Measurements from ENCODE around the gene RARRES1.
A peak's percentile ranks its signal among the peaks of the same experiment; 100 is the strongest.

Gene RARRES1

DNA sequence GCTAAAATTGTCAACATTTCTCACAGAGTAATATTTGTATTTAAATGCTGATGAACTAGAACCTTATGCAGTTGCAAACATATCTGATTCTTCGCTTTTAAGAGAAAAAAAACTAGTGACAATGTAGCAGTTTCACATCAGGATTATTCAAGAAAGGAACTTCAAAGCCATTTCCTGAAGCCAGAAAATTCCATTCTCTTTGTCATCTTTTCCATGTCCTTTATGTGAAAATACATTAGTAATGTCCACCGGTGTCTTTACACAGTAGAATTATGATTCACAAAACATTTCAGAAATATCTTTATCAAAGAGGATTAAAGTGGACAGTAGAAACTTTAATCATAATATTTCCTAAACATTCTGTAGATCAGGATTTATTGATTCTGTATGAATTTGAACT, 47.1 kb downstream of the RARRES1 start:
- in situ Hi-C loops (cut with HindIII; ENCODE audit: low pct_unique_long_range_greater_than_20kb, low sequenced_read_pairs), result no loop called here
- DNase-seq (ENCODE audit: low read depth in 1 of 2, low spot score in 1 of 2), result no peak
- TF ChIP-seq JUND (IDR thresholded peaks at IDR 0.05; ENCODE audit: low read depth), result no peak

GRCh38 chr3:158683230-158683962, 48.9 kb downstream of the RARRES1 start:
- no peak for TF ChIP-seq JUND (IDR thresholded peaks at IDR 0.05; ENCODE audit: low read depth)
- in situ Hi-C loops (cut with HindIII; ENCODE audit: low pct_unique_long_range_greater_than_20kb, low sequenced_read_pairs), result no loop called here
- DNase-seq (ENCODE audit: low read depth in 1 of 2, low spot score in 1 of 2), result no peak

DNA sequence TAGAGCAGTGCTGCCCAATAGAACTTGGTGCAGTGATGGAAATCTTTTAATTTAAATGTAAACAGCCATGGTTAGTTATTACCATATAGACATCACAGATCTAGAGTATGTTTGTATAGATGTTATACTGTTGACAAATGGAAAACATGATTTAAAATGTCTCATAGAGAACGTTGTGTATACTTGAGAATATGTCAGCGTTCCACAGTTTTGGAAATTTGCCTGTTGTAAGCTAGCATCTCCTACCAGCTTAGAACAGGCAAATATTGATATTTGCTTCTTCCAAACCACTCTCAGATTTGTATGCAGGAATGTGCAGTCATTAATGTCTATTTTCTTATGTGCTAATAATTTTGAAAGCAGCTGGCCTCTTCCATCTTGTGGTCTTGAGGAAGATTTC, 51.4 kb downstream of the RARRES1 start:
- peak in 1 of 2 experiments; percentile 12 for DNase-seq (ENCODE audit: low read depth in 1 of 2, low spot score in 1 of 2)

DNA sequence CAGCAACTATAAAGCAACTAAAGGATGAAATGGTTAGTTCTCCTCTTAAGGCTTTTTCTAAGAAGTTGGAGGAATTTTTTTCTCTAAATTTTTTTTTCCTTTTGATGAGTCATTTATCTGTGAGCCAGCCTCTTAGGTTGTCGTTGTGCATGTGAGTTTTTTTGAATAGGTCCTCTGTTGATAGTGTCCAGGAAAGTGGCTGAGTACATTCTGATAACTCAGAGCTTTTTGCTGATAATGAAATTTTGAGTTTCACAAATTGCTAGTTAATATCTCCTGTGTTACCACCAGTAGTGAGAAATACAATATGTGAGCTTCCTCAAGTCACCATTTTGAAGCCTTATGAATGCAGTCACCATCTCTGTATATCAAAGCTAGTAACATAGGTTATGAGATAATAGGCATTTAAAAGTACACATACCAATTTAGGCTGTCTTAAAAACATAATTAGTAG, 52.7 kb downstream of the RARRES1 start:
- in situ Hi-C loops (cut with HindIII; ENCODE audit: low pct_unique_long_range_greater_than_20kb, low sequenced_read_pairs), result no loop called here
- no peak for TF ChIP-seq JUND (IDR thresholded peaks at IDR 0.05; ENCODE audit: low read depth)
- DNase-seq (ENCODE audit: low read depth in 1 of 2, low spot score in 1 of 2), result no peak

More for the DNA sequence above, 51.4 kb downstream of the RARRES1 start:
- in situ Hi-C loops (cut with HindIII; ENCODE audit: low pct_unique_long_range_greater_than_20kb, low sequenced_read_pairs), result no loop called here
- no peak for TF ChIP-seq JUND (IDR thresholded peaks at IDR 0.05; ENCODE audit: low read depth)

GRCh38 chr3:158678687-158679086, 53.6 kb downstream of the RARRES1 start:
- in situ Hi-C loops (cut with HindIII; ENCODE audit: low pct_unique_long_range_greater_than_20kb, low sequenced_read_pairs), result no loop called here
- DNase-seq (ENCODE audit: low read depth in 1 of 2, low spot score in 1 of 2), result no peak
- no peak for TF ChIP-seq JUND (IDR thresholded peaks at IDR 0.05; ENCODE audit: low read depth)

DNA sequence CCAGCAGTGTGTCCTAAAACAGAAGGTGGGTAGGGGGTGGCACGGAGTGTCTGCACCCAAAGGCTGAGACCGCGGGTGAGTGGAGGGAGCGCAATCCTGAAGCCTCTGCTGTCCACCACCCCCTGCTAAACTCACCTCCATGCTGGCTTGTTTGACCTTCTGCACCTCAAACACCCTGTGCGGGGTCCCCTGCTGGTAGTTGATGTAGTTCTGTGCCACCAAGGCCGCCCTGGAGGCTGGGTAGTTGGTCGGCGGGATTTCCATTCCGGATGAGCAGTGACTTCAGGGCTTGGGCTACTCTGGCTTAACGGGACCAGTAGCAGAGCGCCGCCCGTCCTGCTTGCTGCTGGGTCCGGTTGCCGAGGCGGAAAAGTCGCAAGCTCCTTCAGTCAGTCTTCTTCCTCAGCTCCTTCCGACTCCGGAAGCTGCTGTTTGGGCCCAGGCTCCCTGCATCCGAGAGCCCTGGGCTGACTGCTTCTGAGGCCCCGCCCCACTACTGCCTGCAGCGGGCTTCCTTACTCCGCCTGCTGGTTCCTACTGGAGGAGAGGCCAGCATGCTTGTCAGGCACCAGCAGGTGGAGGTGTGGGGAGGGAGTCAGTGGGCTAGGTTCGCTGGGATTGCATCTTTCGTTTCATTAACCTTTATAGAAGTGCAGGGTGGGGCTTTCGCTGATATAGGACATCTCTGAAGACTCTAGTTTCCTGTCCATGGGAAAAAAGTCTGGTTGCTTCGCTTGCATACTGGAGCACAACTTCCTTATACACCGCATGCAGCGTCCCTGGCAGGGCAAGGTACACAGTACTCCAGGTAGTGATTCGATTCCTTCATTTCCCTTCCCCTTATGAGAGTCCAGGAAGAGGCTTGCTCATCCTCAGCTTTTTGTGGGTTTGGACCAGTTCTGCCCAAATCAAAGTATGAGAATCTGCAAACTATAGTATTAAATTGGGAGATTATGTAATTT, 59.8 kb downstream of the RARRES1 start, which contains the start of gene LXN:
LXN (minus strand) TSS at position 434 of the 962 bp plus-strand sequence; CDS start at position 264, 170 bp downstream.
- in situ Hi-C loops (cut with HindIII; ENCODE audit: low pct_unique_long_range_greater_than_20kb, low sequenced_read_pairs), result no loop called here
- TF ChIP-seq JUND (IDR thresholded peaks at IDR 0.05; ENCODE audit: low read depth), result no peak
- peak in 1 of 2 experiments; percentile 38 for DNase-seq (ENCODE audit: low read depth in 1 of 2, low spot score in 1 of 2)

DNA sequence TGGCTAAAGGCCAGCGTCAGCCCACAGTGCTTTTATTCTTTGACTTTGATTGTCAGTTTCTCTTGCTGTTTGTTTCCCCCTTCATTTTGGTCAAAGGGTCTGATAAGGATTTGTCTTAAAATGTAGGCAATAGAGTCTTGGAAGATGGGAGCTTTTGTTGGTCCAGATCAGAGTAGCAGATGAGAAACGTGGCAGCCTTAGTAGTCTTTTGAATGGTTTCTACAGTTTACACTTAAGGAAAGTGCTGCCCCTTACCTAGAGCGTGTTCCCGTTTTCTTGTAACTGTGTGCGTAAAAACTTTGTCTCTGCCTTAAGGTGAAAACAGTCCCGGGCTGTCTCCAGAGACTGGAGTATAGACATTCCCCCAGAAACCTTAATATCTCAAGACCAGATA, 60.4 kb downstream of the RARRES1 start:
- TF ChIP-seq JUND (IDR thresholded peaks at IDR 0.05; ENCODE audit: low read depth), result no peak
- in situ Hi-C loops (cut with HindIII; ENCODE audit: low pct_unique_long_range_greater_than_20kb, low sequenced_read_pairs), result no loop called here
- DNase-seq (ENCODE audit: low read depth in 1 of 2, low spot score in 1 of 2), result no peak

DNA sequence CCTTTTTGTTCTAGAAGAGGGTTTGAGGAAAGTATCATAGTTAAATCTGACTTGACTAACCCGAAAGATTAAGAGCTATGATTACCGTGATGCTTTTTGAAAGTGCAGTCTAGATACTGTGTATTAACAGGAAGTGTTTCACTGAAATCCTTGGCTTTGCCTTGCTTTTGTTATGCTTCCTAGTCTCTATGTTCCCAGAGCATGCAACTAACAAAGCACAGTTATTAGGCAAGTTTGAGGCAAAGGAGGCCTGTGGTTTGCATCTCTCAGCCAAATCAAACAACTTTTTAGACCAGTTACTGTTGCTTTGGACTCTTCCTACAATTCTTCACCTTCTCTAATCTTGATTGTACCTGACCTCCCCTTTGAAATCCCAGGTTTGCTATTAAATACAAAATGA, 63.8 kb downstream of the RARRES1 start:
- in situ Hi-C loops (cut with HindIII; ENCODE audit: low pct_unique_long_range_greater_than_20kb, low sequenced_read_pairs), result no loop called here
- TF ChIP-seq JUND (IDR thresholded peaks at IDR 0.05; ENCODE audit: low read depth), result no peak
- DNase-seq (ENCODE audit: low read depth in 1 of 2, low spot score in 1 of 2), result peak in 1 of 2 experiments; percentile 31

DNA sequence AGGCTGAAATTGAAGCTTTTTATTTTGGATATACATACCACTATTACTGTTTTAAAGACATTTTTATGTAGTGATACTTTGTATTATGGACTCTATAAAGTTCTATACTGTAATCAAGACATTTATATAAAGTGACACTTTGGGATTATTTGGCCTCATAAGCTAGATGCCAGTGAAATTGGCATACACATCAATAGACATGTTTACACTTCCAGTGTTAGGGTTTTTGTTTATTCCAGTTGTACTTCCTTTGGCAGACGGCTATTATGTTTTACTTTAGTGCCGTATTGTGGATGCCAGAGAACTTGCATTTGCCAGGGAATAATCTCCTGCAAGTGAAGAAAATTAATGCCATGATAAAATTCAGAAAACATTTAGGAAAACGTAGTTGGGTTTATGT, 65.8 kb downstream of the RARRES1 start:
- no peak for TF ChIP-seq JUND (IDR thresholded peaks at IDR 0.05; ENCODE audit: low read depth)
- in situ Hi-C loops (cut with HindIII; ENCODE audit: low pct_unique_long_range_greater_than_20kb, low sequenced_read_pairs), result no loop called here

GRCh38 chr3:158663832-158664231, 68.4 kb downstream of the RARRES1 start:
- DNase-seq (ENCODE audit: low read depth in 1 of 2, low spot score in 1 of 2), result no peak
- TF ChIP-seq JUND (IDR thresholded peaks at IDR 0.05; ENCODE audit: low read depth), result no peak
- in situ Hi-C loops (cut with HindIII; ENCODE audit: low pct_unique_long_range_greater_than_20kb, low sequenced_read_pairs), result no loop called here

More for the DNA sequence above, 65.8 kb downstream of the RARRES1 start:
- DNase-seq (ENCODE audit: low read depth in 1 of 2, low spot score in 1 of 2), result no peak

DNA sequence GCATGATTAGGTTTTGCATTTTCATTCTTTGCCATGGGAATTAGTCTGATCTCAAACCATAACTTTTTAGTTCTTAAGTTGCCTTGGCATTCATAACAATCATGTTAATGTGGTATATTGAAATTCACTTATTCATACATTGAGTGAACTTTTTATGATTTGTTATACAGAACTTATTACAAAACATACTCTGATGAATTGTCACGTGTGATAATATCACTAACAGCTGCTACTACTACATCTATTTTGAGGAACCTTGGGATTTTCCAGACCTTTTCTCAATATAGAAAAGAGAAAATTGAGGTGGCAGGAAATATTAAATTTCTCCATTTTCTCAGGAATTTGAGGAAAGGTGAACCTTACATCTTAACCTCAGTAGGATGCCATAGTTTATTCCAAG, 69.0 kb downstream of the RARRES1 start:
- in situ Hi-C loops (cut with HindIII; ENCODE audit: low pct_unique_long_range_greater_than_20kb, low sequenced_read_pairs), result no loop called here

DNA sequence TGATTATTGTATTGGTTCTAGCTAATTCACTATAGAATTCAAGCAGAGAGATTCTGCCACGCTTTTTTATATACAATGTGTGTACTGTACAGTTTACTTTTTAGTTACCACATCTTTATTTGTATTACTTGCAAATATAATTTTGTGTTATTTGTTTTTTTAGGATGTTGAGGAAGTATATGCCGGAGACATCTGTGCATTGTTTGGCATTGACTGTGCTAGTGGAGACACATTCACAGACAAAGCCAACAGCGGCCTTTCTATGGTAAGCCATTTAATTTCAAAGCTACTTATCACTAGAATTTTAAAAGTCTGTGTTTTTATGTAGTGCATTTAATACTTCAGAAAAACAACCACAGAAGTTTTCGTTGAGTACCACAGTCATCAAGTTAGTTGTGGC, 71.5 kb downstream of the RARRES1 start:
- TF ChIP-seq JUND (IDR thresholded peaks at IDR 0.05; ENCODE audit: low read depth), result no peak
- DNase-seq (ENCODE audit: low read depth in 1 of 2, low spot score in 1 of 2), result no peak
- in situ Hi-C loops (cut with HindIII; ENCODE audit: low pct_unique_long_range_greater_than_20kb, low sequenced_read_pairs), result no loop called here

More for the DNA sequence above, 69.0 kb downstream of the RARRES1 start:
- TF ChIP-seq JUND (IDR thresholded peaks at IDR 0.05; ENCODE audit: low read depth), result no peak
- DNase-seq (ENCODE audit: low read depth in 1 of 2, low spot score in 1 of 2), result no peak

All from T47D (cell line).